PC-3 (cell line): ENCODE data around the gene POLD4. TPM values are rescaled to one million over a fixed set of nuclear protein-coding genes. Genes with fewer than 3 reads are reported as not detected.

Source experiments
- ATAC-seq: fragments of 200-7000 bp; cut with Tn5 transposase; 2 replicates; pipeline ENCODE4 v1.9.1; 2020; ENCODE audit warnings: mild to moderate bottlenecking, moderate library complexity
- BruUV-seq: library from RNA; stranded (reverse); fragments of 400-500 nt; replicated peaks from 2 replicates; lab custom pipeline; 2021; lab: Mats Ljungman, UMichigan
- CTCF ChIA-PET: fragments of 300-600 bp; sonication (Branson Sonifier 250); formaldehyde crosslinking; loops from one replicate; lab custom pipeline; 2022; ENCODE audit warnings: antibody characterized with exemption; lab: Charles Lee
- POLR2A ChIA-PET: fragments of 300-600 bp; sonication (Branson Sonifier 250); formaldehyde crosslinking; loops from one replicate; lab custom pipeline; 2022; ENCODE audit warnings: antibody characterized with exemption; ENCODE audit not compliant: unreplicated experiment; lab: Charles Lee
- DNase-seq: peaks from one replicate; pipeline ENCODE4 v3.0.0-alpha.2; 2015
- H2AFZ ChIP-seq: fragments of 300-600 bp; sonication (generic); 2 replicates; pipeline ENCODE4 v1.6.0; 2016; ENCODE audit warnings: antibody characterized with exemption, low read length
- H3F3A ChIP-seq: fragments of 300-600 bp; sonication (generic); one replicate; pipeline ENCODE4 v1.6.0; 2017; ENCODE audit warnings: antibody characterized with exemption, low read length, control low read depth, mild to moderate bottlenecking; ENCODE audit not compliant: unreplicated experiment
- H3K27ac ChIP-seq: fragments of 300-600 bp; sonication (generic); 2 replicates; pipeline ENCODE4 v1.5.1; 2016; ENCODE audit warnings: mild to moderate bottlenecking, low read length
- H3K27me3 ChIP-seq: fragments of 300-600 bp; sonication (generic); 2 replicates; pipeline ENCODE4 v1.6.1; 2016; ENCODE audit warnings: low read length, mixed read lengths
- H3K36me3 ChIP-seq: fragments of 300-600 bp; sonication (generic); 2 replicates; pipeline ENCODE4 v1.6.1; 2016; ENCODE audit warnings: low read depth, mixed run types, low read length, mixed read lengths
- H3K4me1 ChIP-seq: fragments of 300-600 bp; sonication (generic); 2 replicates; pipeline ENCODE4 v1.5.1; 2016; ENCODE audit warnings: low read length; ENCODE audit not compliant: insufficient read depth
- H3K4me2 ChIP-seq: fragments of 300-600 bp; sonication (generic); 2 replicates; pipeline ENCODE4 v1.6.0; 2016; ENCODE audit warnings: low read length
- H3K4me3 ChIP-seq: fragments of 300-600 bp; sonication (generic); 2 replicates; pipeline ENCODE4 v1.5.1; 2016; ENCODE audit warnings: mild to moderate bottlenecking, low read length, mixed read lengths
- H3K79me2 ChIP-seq: fragments of 300-600 bp; sonication (generic); 2 replicates; pipeline ENCODE4 v1.6.1; 2017; ENCODE audit warnings: low read length, mixed read lengths
- H3K9ac ChIP-seq: fragments of 300-600 bp; sonication (generic); 2 replicates; pipeline ENCODE4 v1.6.0; 2016; ENCODE audit warnings: mild to moderate bottlenecking, low read length
- H3K9me2 ChIP-seq: fragments of 300-600 bp; sonication (generic); replicated peaks from 2 replicates; pipeline ENCODE4 v1.6.1; 2016; ENCODE audit warnings: mixed run types, low read length, mixed read lengths
- H3K9me3 ChIP-seq: fragments of 300-600 bp; sonication (generic); 2 replicates; pipeline ENCODE4 v1.6.1; 2016; ENCODE audit warnings: low read length, mixed read lengths
- H4K20me1 ChIP-seq: fragments of 300-600 bp; sonication (generic); 2 replicates; pipeline ENCODE4 v1.6.1; 2016; ENCODE audit warnings: low read length, mixed read lengths
- CTCF ChIP-seq: fragments of 300-600 bp; sonication (generic); conservative IDR thresholded peaks from 2 replicates; pipeline ENCODE4 v1.5.1; 2017; ENCODE audit warnings: antibody characterized with exemption, low read depth, mild to moderate bottlenecking, low read length
- EZH2 ChIP-seq: fragments of 300-600 bp; sonication (generic); IDR thresholded peaks from one replicate; pipeline ENCODE4 v1.6.1; 2017; ENCODE audit warnings: antibody characterized with exemption, mild to moderate bottlenecking, low read length; ENCODE audit not compliant: unreplicated experiment
- EZH2phosphoT487 ChIP-seq: fragments of 300-600 bp; sonication (generic); IDR thresholded peaks from 2 replicates; pipeline ENCODE4 v1.6.1; 2018; ENCODE audit warnings: mild to moderate bottlenecking, antibody characterized with exemption, low read length, borderline replicate concordance
- intact Hi-C: fragments of 100-400 bp; cut with micrococcal nuclease; formaldehyde crosslinking; loops from 2 replicates; pipeline ENCODE4 v1.9.0; 2023
- total RNA-seq: library from RNA; depleted of rRNA; stranded (reverse); fragments of >200 nt; gene quantifications from 2 replicates; pipeline ENCODE4 v1.2.3, GENCODE V29; 2014

Gene POLD4
- total RNA-seq, 1 experiment from 2014 or later, result 81.5 TPM

- Histone ChIP-seq H2AFZ (peak overlapping the region; percentile 90), H3K9me2 (no peaks in the 10 kb centered on the region), H3K4me3 (peak overlapping the region; percentile 81), H3K9ac (peak overlapping the region; percentile 94), H3K27me3 (no peaks in the 10 kb centered on the region), H3K27ac (peak overlapping the region; percentile 81), H3K4me2 (peak overlapping the region; percentile 98), H3F3A (no peaks in the 10 kb centered on the region), H3K79me2 (peaks cover 27% of the 10 kb centered on the region), H3K4me1 (peaks cover 8% of the 10 kb centered on the region; the same call in 1 of the 2 replicates), H4K20me1 (no peaks in the 10 kb centered on the region), H3K36me3 (no peaks in the 10 kb centered on the region), H3K9me3 (no peaks in the 10 kb centered on the region)
- no TSS peak for BruUV-seq
- TF ChIP-seq CTCF (no peak), EZH2 (no peak), EZH2phosphoT487 (no peak)
- peak; percentile 13; the same call in 1 of the 2 replicates for ATAC-seq
- intact Hi-C loops, result loop anchor here (2.0 kb wide), 1 partner anchor 116 kb away; no protein-coding TSS in a partner anchor
- CTCF ChIA-PET, result interaction anchor here (0.9 to 1.0 kb wide), 2 partner anchors 11 to 45 kb away, joined by 4 read pairs; partner anchors contain the start of gene PPP1CA
- DNase-seq, result no peak
- POLR2A ChIA-PET, result no interaction called here
Observed at GRCh38 chr11:67390947-67391303, 37.6 kb upstream of the POLD4 start.

DNA sequence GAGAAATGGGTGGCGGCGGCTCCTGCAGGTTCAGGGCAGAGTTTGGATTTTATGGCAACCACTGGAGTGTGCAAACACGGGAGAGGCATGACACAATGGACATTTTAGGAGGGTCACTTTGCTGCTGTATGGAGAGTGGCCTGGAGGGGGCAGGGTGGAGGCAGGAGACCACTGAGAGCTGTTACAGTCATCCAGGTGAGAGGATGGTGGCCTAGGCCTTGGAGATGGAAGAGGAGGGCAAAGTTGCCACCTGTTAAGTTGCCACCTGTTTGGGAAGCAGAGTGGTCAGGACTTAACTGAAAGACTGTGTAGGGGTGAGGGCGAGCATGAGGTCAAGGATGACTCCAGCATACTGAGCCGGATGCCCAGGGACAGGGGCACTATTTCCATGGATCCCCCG, 36.1 kb upstream of the POLD4 start:
- ChIA-PET CTCF (interaction anchor here (0.5 to 0.7 kb wide), 2 partner anchors 8 to 16 kb away, joined by 3 to 4 read pairs; partner anchors contain the start of gene CLCF1), POLR2A (no interaction called here)
- Histone ChIP-seq H4K20me1 (no peaks in the 10 kb centered on the region), H3K9me2 (no peaks in the 10 kb centered on the region), H3F3A (no peaks in the 10 kb centered on the region), H3K27ac (no peak overlapping the region), H3K9ac (no peak overlapping the region), H3K4me2 (no peak overlapping the region), H3K36me3 (no peaks in the 10 kb centered on the region), H3K4me3 (no peak overlapping the region), H3K4me1 (peaks cover 19% of the 10 kb centered on the region), H2AFZ (no peak overlapping the region), H3K9me3 (no peaks in the 10 kb centered on the region), H3K27me3 (no peaks in the 10 kb centered on the region), H3K79me2 (peaks cover 27% of the 10 kb centered on the region)
- no TSS peak for BruUV-seq
- TF ChIP-seq EZH2phosphoT487, result no peak
- no peak for TF ChIP-seq EZH2
- peak; percentile 80 for TF ChIP-seq CTCF
- ATAC-seq (peak; percentile 23), DNase-seq (peak; percentile 75)
- intact Hi-C loops, result no loop called here

GRCh38 chr11:67387518-67387917, 34.2 kb upstream of the POLD4 start:
- TF ChIP-seq EZH2phosphoT487 (no peak), EZH2 (no peak), CTCF (no peak)
- ATAC-seq (no peak), DNase-seq (no peak)
- H3K27me3 ChIP-seq, result no peaks in the 10 kb centered on the region
- H3K9ac ChIP-seq, result no peak overlapping the region
- H3K4me3 ChIP-seq, result no peak overlapping the region
- H2AFZ ChIP-seq, result no peak overlapping the region
- intact Hi-C loops, result no loop called here
- no peaks in the 10 kb centered on the region for H3K36me3 ChIP-seq
- H3K9me3 ChIP-seq, result no peaks in the 10 kb centered on the region
- H3K9me2 ChIP-seq, result no peaks in the 10 kb centered on the region
- no peaks in the 10 kb centered on the region for H4K20me1 ChIP-seq
- CTCF ChIA-PET, result no interaction called here
- no peak overlapping the region for H3K27ac ChIP-seq
- no peaks in the 10 kb centered on the region for H3F3A ChIP-seq
- H3K4me2 ChIP-seq, result no peak overlapping the region
- no TSS peak for BruUV-seq
- POLR2A ChIA-PET, result no interaction called here
- peaks cover 18% of the 10 kb centered on the region for H3K4me1 ChIP-seq
- H3K79me2 ChIP-seq, result peaks cover 24% of the 10 kb centered on the region
